Measurements from ENCODE around the gene MCTP1. TPM values are rescaled to one million over a fixed set of nuclear protein-coding genes. Genes with fewer than 3 reads are reported as not detected.
A peak's percentile ranks its signal among the peaks of the same experiment; 100 is the strongest.

MCTP1 gene
- total RNA-seq, 1 experiment from 2014 or later = 25.8 TPM

DNA sequence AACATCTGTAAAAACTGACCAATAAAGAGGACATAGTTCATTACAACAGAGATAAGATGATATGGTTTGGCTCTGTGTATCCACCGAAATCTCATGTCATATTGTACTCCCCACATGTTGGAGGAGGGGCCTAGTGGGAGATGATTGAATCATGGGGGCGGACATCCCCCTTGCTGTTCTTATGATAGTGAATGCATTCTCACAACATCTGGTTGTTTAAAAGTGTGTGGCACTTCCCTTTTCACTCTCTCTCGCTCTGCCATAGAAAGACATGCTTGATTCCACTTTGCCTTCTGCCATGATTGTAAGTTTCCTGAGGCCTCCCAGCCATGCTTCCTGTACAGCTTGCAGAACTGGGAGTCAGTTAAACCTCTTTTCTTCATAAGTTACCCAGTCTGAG is 373.6 kb downstream of the MCTP1 start:
- Histone ChIP-seq H3K4me1 (ENCODE audit: insufficient read depth, low read length, poor library complexity, severe bottlenecking) (no peaks in the 10 kb centered on the region), H3K36me3 (ENCODE audit: insufficient read depth, low read length, poor library complexity, severe bottlenecking) (no peaks in the 10 kb centered on the region), H3K4me3 (ENCODE audit: low read depth, low read length, poor library complexity, severe bottlenecking) (no peak overlapping the region), H3K9me3 (ENCODE audit: low read depth, low read length, poor library complexity, severe bottlenecking) (no peaks in the 10 kb centered on the region), H3K27me3 (replicated peaks; ENCODE audit: insufficient read depth, low read depth, low read length, poor library complexity) (no peaks in the 10 kb centered on the region), H3K27ac (ENCODE audit: low read depth, low read length, poor library complexity, severe bottlenecking) (no peak overlapping the region)
- ChIA-PET CTCF (no interaction called here), POLR2A (ENCODE audit: low non-redundant PET) (no interaction called here)
- DNase-seq (ENCODE audit: low spot score) = no peak
- no TSS peak for BruUV-seq (replicated peaks)
- no peak for TF ChIP-seq EZH2 (IDR thresholded peaks at IDR 0.05; ENCODE audit: borderline replicate concordance, low read depth, low read length, poor library complexity, severe bottlenecking)
- TF ChIP-seq, protein P1, sequence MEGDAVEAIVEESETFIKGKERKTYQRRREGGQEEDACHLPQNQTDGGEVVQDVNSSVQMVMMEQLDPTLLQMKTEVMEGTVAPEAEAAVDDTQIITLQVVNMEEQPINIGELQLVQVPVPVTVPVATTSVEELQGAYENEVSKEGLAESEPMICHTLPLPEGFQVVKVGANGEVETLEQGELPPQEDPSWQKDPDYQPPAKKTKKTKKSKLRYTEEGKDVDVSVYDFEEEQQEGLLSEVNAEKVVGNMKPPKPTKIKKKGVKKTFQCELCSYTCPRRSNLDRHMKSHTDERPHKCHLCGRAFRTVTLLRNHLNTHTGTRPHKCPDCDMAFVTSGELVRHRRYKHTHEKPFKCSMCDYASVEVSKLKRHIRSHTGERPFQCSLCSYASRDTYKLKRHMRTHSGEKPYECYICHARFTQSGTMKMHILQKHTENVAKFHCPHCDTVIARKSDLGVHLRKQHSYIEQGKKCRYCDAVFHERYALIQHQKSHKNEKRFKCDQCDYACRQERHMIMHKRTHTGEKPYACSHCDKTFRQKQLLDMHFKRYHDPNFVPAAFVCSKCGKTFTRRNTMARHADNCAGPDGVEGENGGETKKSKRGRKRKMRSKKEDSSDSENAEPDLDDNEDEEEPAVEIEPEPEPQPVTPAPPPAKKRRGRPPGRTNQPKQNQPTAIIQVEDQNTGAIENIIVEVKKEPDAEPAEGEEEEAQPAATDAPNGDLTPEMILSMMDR (conservative IDR thresholded peaks at IDR 0.05; ENCODE audit: low read depth, low read length) = no peak
- intact Hi-C loops (cut with micrococcal nuclease; ENCODE audit: unreplicated experiment) = no loop called here

GRCh38 chr5:94910721-94911120 is 374.2 kb downstream of the MCTP1 start:
- Histone ChIP-seq H3K4me1 (ENCODE audit: insufficient read depth, low read length, poor library complexity, severe bottlenecking) (no peaks in the 10 kb centered on the region), H3K27ac (ENCODE audit: low read depth, low read length, poor library complexity, severe bottlenecking) (no peak overlapping the region), H3K36me3 (ENCODE audit: insufficient read depth, low read length, poor library complexity, severe bottlenecking) (no peaks in the 10 kb centered on the region), H3K27me3 (replicated peaks; ENCODE audit: insufficient read depth, low read depth, low read length, poor library complexity) (no peaks in the 10 kb centered on the region), H3K4me3 (ENCODE audit: low read depth, low read length, poor library complexity, severe bottlenecking) (no peak overlapping the region), H3K9me3 (ENCODE audit: low read depth, low read length, poor library complexity, severe bottlenecking) (no peaks in the 10 kb centered on the region)
- DNase-seq (ENCODE audit: low spot score) = no peak
- TF ChIP-seq, protein P1 (conservative IDR thresholded peaks at IDR 0.05; ENCODE audit: low read depth, low read length) = no peak
- TF ChIP-seq EZH2 (IDR thresholded peaks at IDR 0.05; ENCODE audit: borderline replicate concordance, low read depth, low read length, poor library complexity, severe bottlenecking) = no peak
- intact Hi-C loops (cut with micrococcal nuclease; ENCODE audit: unreplicated experiment) = no loop called here
- ChIA-PET CTCF (no interaction called here), POLR2A (ENCODE audit: low non-redundant PET) (no interaction called here)
- BruUV-seq (replicated peaks) = no TSS peak

- intact Hi-C loops (cut with micrococcal nuclease; ENCODE audit: unreplicated experiment) = loop anchor here (2.0 to 10.0 kb wide), 3 partner anchors 67 to 384 kb away; no protein-coding TSS in a partner anchor
- H3K9me3 ChIP-seq (ENCODE audit: low read depth, low read length, poor library complexity, severe bottlenecking) = no peaks in the 10 kb centered on the region
- POLR2A ChIA-PET (ENCODE audit: low non-redundant PET) = no interaction called here
- TF ChIP-seq EZH2 (IDR thresholded peaks at IDR 0.05; ENCODE audit: borderline replicate concordance, low read depth, low read length, poor library complexity, severe bottlenecking) = no peak
- TF ChIP-seq, protein P1 (conservative IDR thresholded peaks at IDR 0.05; ENCODE audit: low read depth, low read length) = peak; percentile 77
- no TSS peak for BruUV-seq (replicated peaks)
- no peaks in the 10 kb centered on the region for H3K36me3 ChIP-seq (ENCODE audit: insufficient read depth, low read length, poor library complexity, severe bottlenecking)
- no peaks in the 10 kb centered on the region for H3K4me1 ChIP-seq (ENCODE audit: insufficient read depth, low read length, poor library complexity, severe bottlenecking)
- CTCF ChIA-PET = no interaction called here
- peak; percentile 54 for DNase-seq (ENCODE audit: low spot score)
- no peak overlapping the region for H3K27ac ChIP-seq (ENCODE audit: low read depth, low read length, poor library complexity, severe bottlenecking)
- H3K4me3 ChIP-seq (ENCODE audit: low read depth, low read length, poor library complexity, severe bottlenecking) = no peak overlapping the region
- no peaks in the 10 kb centered on the region for H3K27me3 ChIP-seq (replicated peaks; ENCODE audit: insufficient read depth, low read depth, low read length, poor library complexity)
These were observed 375.9 kb downstream of the MCTP1 start for GRCh38 chr5:94908889-94909480.
